A549 (cell line): ENCODE data around the gene WDR49. TPM values are rescaled to one million over a fixed set of nuclear protein-coding genes. Genes with fewer than 3 reads are reported as not detected.

Experiments used
- ATAC-seq, 2 experiments: fragments of 200-7000 bp in 1 of 2; fragments of >200 bp in 1 of 2; cut with Nextera tagmentation in 1 of 2; cut with Tn5 transposase in 1 of 2; 3 replicates each; pipeline versions ENCODE4 v1.8.0 to v1.9.1; 2018 to 2020; ENCODE audit warnings: mild to moderate bottlenecking in 1 of 2, moderate library complexity in 1 of 2
- CTCF ChIA-PET: fragments of 300-600 bp; sonication (Branson Sonifier 250); formaldehyde crosslinking; extraction: SDS; loops from one replicate; lab custom pipeline; 2021; ENCODE audit warnings: antibody characterized with exemption, inconsistent platforms; lab: Yijun Ruan, JAX
- POLR2A ChIA-PET: fragments of 350-600 bp; formaldehyde crosslinking; extraction: SDS; loops from one replicate; lab custom pipeline; 2021; ENCODE audit warnings: antibody characterized with exemption, inconsistent platforms; lab: Yijun Ruan, JAX
- DNase-seq, 2 experiments: peaks; one replicate each; pipeline versions ENCODE4 v3.0.0 to v3.0.0-alpha.2; 2011 to 2016; ENCODE audit warnings: low read depth in 1 of 2, low spot score in 1 of 2
- FAIRE-seq: peaks from 2 replicates; lab custom pipeline; 2011; peaks lifted over from hg19 to GRCh38; lab: Jason Lieb, UNC
- H3K27ac ChIP-seq, 2 experiments: fragments of >200 bp; sonication (Bioruptor Twin); formaldehyde crosslinking; 3 replicates each; pipeline ENCODE4 v1.5.1; 2016 to 2017
- H3K4me1 ChIP-seq: fragments of >200 bp; sonication (Bioruptor Twin); formaldehyde crosslinking; 3 replicates; pipeline ENCODE4 v1.6.1; 2016
- H3K4me2 ChIP-seq: fragments of >200 bp; sonication (Bioruptor Twin); formaldehyde crosslinking; 3 replicates; pipeline ENCODE4 v1.6.1; 2016
- H3K4me3 ChIP-seq: fragments of >200 bp; sonication (Bioruptor Twin); formaldehyde crosslinking; 3 replicates; pipeline ENCODE4 v1.5.1; 2016
- H3K9me3 ChIP-seq: fragments of >200 bp; sonication (Bioruptor Twin); formaldehyde crosslinking; 3 replicates; pipeline ENCODE4 v1.6.1; 2016
- BCL3 ChIP-seq: fragments of >200 bp; sonication (Bioruptor Twin); formaldehyde crosslinking; IDR thresholded peaks from 3 replicates; pipeline ENCODE4 v1.6.1; 2016
- BHLHE40 ChIP-seq: IDR thresholded peaks from 2 replicates; pipeline ENCODE4 v1.6.1; 2012; ENCODE audit warnings: low read depth, low read length, inconsistent platforms
- CEBPB ChIP-seq, 2 experiments: fragments of >200 bp in 1 of 2; sonication (Bioruptor Twin) in 1 of 2; formaldehyde crosslinking in 1 of 2; IDR thresholded peaks; 2 replicates each; pipeline ENCODE4 v1.6.1; 2012 to 2016
- CHD2 ChIP-seq: fragments of 150-350 bp; IDR thresholded peaks from 2 replicates; pipeline ENCODE4 v1.6.1; 2014; ENCODE audit warnings: low read length; ENCODE audit not compliant: partially characterized antibody
- EHF ChIP-seq: fragments of 250-450 bp; sonication (Bioruptor Pico); IDR thresholded peaks from 2 replicates; pipeline ENCODE4 v1.5.0; 2020; ENCODE audit warnings: mild to moderate bottlenecking
- EHMT2 ChIP-seq: fragments of 200-600 bp; sonication (generic); IDR thresholded peaks from 2 replicates; pipeline ENCODE4 v1.6.1; 2016; ENCODE audit warnings: antibody characterized with exemption, low read depth, mild to moderate bottlenecking, moderate library complexity
- ELK1 ChIP-seq: fragments of 150-350 bp; IDR thresholded peaks from 2 replicates; pipeline ENCODE4 v1.6.1; 2014; ENCODE audit warnings: low read depth, mild to moderate bottlenecking, low read length
- EP300 ChIP-seq, 2 experiments: fragments of >200 bp; sonication (Bioruptor Twin); formaldehyde crosslinking; IDR thresholded peaks; 2 replicates in 1 of 2; 3 replicates in 1 of 2; pipeline ENCODE4 v1.6.1; 2016 to 2017
- FOSB ChIP-seq: fragments of 250-450 bp; sonication (Bioruptor Pico); IDR thresholded peaks from 2 replicates; pipeline ENCODE4 v1.5.0; 2020; ENCODE audit warnings: mild to moderate bottlenecking, moderate library complexity
- GATA3 ChIP-seq: IDR thresholded peaks from 2 replicates; pipeline ENCODE4 v1.6.1; 2012; ENCODE audit warnings: borderline replicate concordance
- HES2 ChIP-seq: fragments of >200 bp; sonication (Bioruptor Twin); formaldehyde crosslinking; IDR thresholded peaks from 2 replicates; pipeline ENCODE4 v1.6.1; 2016
- HEYL ChIP-seq: fragments of 250-450 bp; sonication (Bioruptor Pico); IDR thresholded peaks from 2 replicates; pipeline ENCODE4 v1.8.0; 2021; ENCODE audit warnings: mild to moderate bottlenecking, moderate library complexity
- HOXB5 ChIP-seq: fragments of 250-450 bp; sonication (Bioruptor Pico); IDR thresholded peaks from 2 replicates; pipeline ENCODE4 v1.5.0; 2020; ENCODE audit warnings: mild to moderate bottlenecking, moderate library complexity
- JUN ChIP-seq, 2 experiments: fragments of >200 bp; sonication (Bioruptor Twin); formaldehyde crosslinking; IDR thresholded peaks; 2 replicates in 1 of 2; 3 replicates in 1 of 2; pipeline ENCODE4 v1.6.1; 2016 to 2017
- JUNB ChIP-seq: fragments of >200 bp; sonication (Bioruptor Twin); formaldehyde crosslinking; IDR thresholded peaks from 2 replicates; pipeline ENCODE4 v1.6.1; 2016
- KDM1A ChIP-seq: fragments of 200-600 bp; sonication (generic); IDR thresholded peaks from 2 replicates; pipeline ENCODE4 v1.6.1; 2016; ENCODE audit warnings: low read depth, mild to moderate bottlenecking
- MAFK ChIP-seq: fragments of 450-650 bp; IDR thresholded peaks from 2 replicates; pipeline ENCODE4 v1.6.1; 2014; ENCODE audit not compliant: partially characterized antibody
- MYC ChIP-seq: IDR thresholded peaks from 2 replicates; pipeline ENCODE4 v1.6.1; 2012; ENCODE audit warnings: mild to moderate bottlenecking, inconsistent platforms, low read length, improper control_type of control experiment, borderline replicate concordance
- NFE2L2 ChIP-seq: fragments of 150-350 bp; conservative IDR thresholded peaks from 2 replicates; pipeline ENCODE4 v1.6.1; 2014; ENCODE audit warnings: low read length
- PHF8 ChIP-seq: fragments of 200-600 bp; sonication (generic); IDR thresholded peaks from 2 replicates; pipeline ENCODE4 v1.6.1; 2016; ENCODE audit warnings: low read depth, mild to moderate bottlenecking, antibody characterized with exemption, moderate library complexity, borderline replicate concordance
- POLR2AphosphoS2 ChIP-seq: conservative IDR thresholded peaks from 2 replicates; pipeline ENCODE4 v1.6.1; 2012; ENCODE audit warnings: low read length, improper control_type of control experiment, inconsistent platforms
- RAD21 ChIP-seq, 2 experiments: fragments of >200 bp in 1 of 2; sonication (Bioruptor Twin) in 1 of 2; formaldehyde crosslinking in 1 of 2; IDR thresholded peaks in 1 of 2; conservative IDR thresholded peaks in 1 of 2; 2 replicates in 1 of 2; 3 replicates in 1 of 2; pipeline ENCODE4 v1.6.1; 2012 to 2018; ENCODE audit warnings: inconsistent platforms in 1 of 2
- RARB ChIP-seq: fragments of 250-450 bp; sonication (Bioruptor Pico); IDR thresholded peaks from 2 replicates; pipeline ENCODE4 v1.8.0; 2021; ENCODE audit warnings: mild to moderate bottlenecking, moderate library complexity
- RNF2 ChIP-seq: fragments of 200-600 bp; sonication (generic); IDR thresholded peaks from 2 replicates; pipeline ENCODE4 v1.6.1; 2016; ENCODE audit warnings: low read depth, mild to moderate bottlenecking, antibody characterized with exemption, moderate library complexity, borderline replicate concordance
- SMC3 ChIP-seq: fragments of >200 bp; sonication (Bioruptor Twin); formaldehyde crosslinking; IDR thresholded peaks from 3 replicates; pipeline ENCODE4 v1.6.1; 2018; ENCODE audit warnings: inconsistent platforms
- SREBF2 ChIP-seq: fragments of 450-650 bp; IDR thresholded peaks from 2 replicates; pipeline ENCODE4 v1.6.1; 2014; ENCODE audit warnings: mild to moderate bottlenecking, moderate library complexity
- ZFP36 ChIP-seq: fragments of 450-650 bp; IDR thresholded peaks from 2 replicates; pipeline ENCODE4 v1.6.1; 2014; ENCODE audit warnings: borderline replicate concordance; ENCODE audit not compliant: partially characterized antibody
- ZNF302 ChIP-seq: fragments of 250-450 bp; sonication (Bioruptor Pico); IDR thresholded peaks from 2 replicates; pipeline ENCODE4 v1.9.0; 2021; ENCODE audit warnings: inconsistent platforms, mild to moderate bottlenecking, moderate library complexity
- WGBS: methylation state at CpG from one replicate; pipeline ENCODE4 v1.1.6; 2017; ENCODE audit errors: missing lambda C conversion rate; 5-methylcytosine and 5-hydroxymethylcytosine counted together
- polyA plus RNA-seq, 4 experiments: library from polyadenylated mRNA; depleted of rRNA in 3 of 4; stranded (reverse); fragments of >200 nt; fragmentation: RNase III in 1 of 4; extraction: RNeasy Plus Mini Kit Qiagen cat#74134 plus additional on column Dnase treatment in 1 of 4; gene quantifications; 2 replicates in 3 of 4; 3 replicates in 1 of 4; pipeline ENCODE4 v1.2.3, GENCODE V29; 2011 to 2017

Gene WDR49
- polyA plus RNA-seq, 2 of the 4 experiments (the other 2 are of a cell fraction) = not detected

DNA sequence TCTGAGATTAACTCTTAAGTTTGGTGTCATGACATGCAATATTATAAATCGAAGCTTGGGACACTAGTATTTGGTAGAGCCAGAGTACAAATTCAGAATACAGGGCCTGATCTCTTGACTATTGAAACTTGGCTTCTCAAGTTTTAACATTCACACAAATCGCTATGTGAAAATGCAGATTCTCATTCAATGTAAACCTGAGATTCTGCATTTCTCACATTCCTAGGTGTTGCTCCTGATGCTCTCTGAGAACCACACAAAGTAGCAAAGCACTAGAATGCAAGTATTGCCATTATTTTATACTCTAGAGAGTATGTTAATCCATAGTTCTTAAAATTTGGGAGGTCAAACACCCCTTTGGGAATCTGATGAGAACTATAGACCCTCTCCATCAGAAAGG, 47.9 kb downstream of the WDR49 start:
- no peak overlapping the region for H3K4me3 ChIP-seq
- no peak for TF ChIP-seq MAFK
- no peak for TF ChIP-seq ZFP36
- no peak for TF ChIP-seq HOXB5
- TF ChIP-seq EHMT2 = no peak
- TF ChIP-seq NFE2L2 = no peak
- no peak for TF ChIP-seq RARB (CRISPR knock-in tag)
- no peak for TF ChIP-seq FOSB (CRISPR knock-in tag)
- no peak for TF ChIP-seq ZNF302
- no peak for TF ChIP-seq PHF8
- TF ChIP-seq SREBF2 = no peak
- TF ChIP-seq EP300 (IDR thresholded peaks at IDR 0.05) = no peak
- TF ChIP-seq HEYL (CRISPR knock-in tag) = no peak
- TF ChIP-seq GATA3 = no peak
- no peak for TF ChIP-seq POLR2AphosphoS2
- TF ChIP-seq JUN (IDR thresholded peaks at IDR 0.05) = no peak
- TF ChIP-seq CHD2 = no peak
- 41% methylated on average over 2 of the region's 2 CpGs for WGBS
- H3K9me3 ChIP-seq = no peaks in the 10 kb centered on the region
- FAIRE-seq (no peak), DNase-seq (no peak), ATAC-seq (no peak)
- no peaks in the 10 kb centered on the region for H3K4me1 ChIP-seq
- POLR2A ChIA-PET = no interaction called here
- H3K27ac ChIP-seq = no peak overlapping the region
- CTCF ChIA-PET = no interaction called here
- no peak overlapping the region for H3K4me2 ChIP-seq

- Histone ChIP-seq H3K9me3 (no peaks in the 10 kb centered on the region), H3K4me1 (no peaks in the 10 kb centered on the region), H3K4me2 (no peak overlapping the region), H3K4me3 (no peak overlapping the region), H3K27ac (no peak overlapping the region)
- no peak for ATAC-seq
- CTCF ChIA-PET = interaction anchor here (0.6 kb wide), 1 partner anchor 263 kb away, joined by 3 read pairs; no protein-coding TSS in a partner anchor
- no peak for FAIRE-seq
- TF ChIP-seq ELK1 (no peak), CEBPB (IDR thresholded peaks at IDR 0.05) (no peak), KDM1A (no peak), JUNB (no peak), ZNF302 (no peak), SMC3 (no peak), RARB (CRISPR knock-in tag) (no peak), RNF2 (no peak), FOSB (CRISPR knock-in tag) (no peak), JUN (IDR thresholded peaks at IDR 0.05) (no peak), BCL3 (no peak), EHF (CRISPR knock-in tag) (no peak)
- DNase-seq = no peak
- 0% methylated on average over 2 of the region's 2 CpGs for WGBS
- POLR2A ChIA-PET = no interaction called here
Observed at GRCh38 chr3:167602041-167602440, 51.7 kb downstream of the WDR49 start.

DNA sequence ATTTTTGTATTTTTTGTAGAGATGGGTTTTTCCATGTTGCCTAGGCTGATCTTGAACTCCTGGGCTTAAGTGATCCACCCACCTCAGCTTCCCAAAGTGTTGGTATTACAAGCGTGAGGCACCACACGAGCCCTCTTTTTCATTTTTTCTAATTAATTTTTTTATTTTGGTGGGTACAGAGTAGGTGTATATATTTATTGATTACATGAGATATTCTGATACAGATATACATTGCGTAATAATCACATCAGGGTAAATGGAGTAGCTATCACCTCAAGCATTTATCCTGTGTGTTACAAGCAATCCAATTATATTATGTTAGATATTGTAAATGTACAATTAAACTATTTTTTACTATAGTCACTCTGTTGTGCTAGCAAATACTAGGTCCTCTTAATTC, 66.1 kb downstream of the WDR49 start:
- H3K4me3 ChIP-seq = no peak overlapping the region
- no peak for ATAC-seq
- POLR2A ChIA-PET = no interaction called here
- TF ChIP-seq HES2 = no peak
- TF ChIP-seq RAD21 (conservative IDR thresholded peaks at IDR 0.05 in 1 of 2, IDR thresholded peaks at IDR 0.05 in 1 of 2) = no peak
- no peak for TF ChIP-seq KDM1A
- no peak for TF ChIP-seq BHLHE40
- TF ChIP-seq MYC = no peak
- no peak overlapping the region for H3K4me2 ChIP-seq
- WGBS = 29% methylated on average over 3 of the region's 3 CpGs
- no peaks in the 10 kb centered on the region for H3K9me3 ChIP-seq
- no peaks in the 10 kb centered on the region for H3K4me1 ChIP-seq
- CTCF ChIA-PET = no interaction called here
- no peak for FAIRE-seq
- no peak for DNase-seq
- no peak overlapping the region for H3K27ac ChIP-seq
